HCT116 (cell line): ENCODE results near the gene ZNF311. TPM values are rescaled to one million over a fixed set of nuclear protein-coding genes. Genes with fewer than 3 reads are reported as not detected.

ENCODE experiments used
- ATAC-seq: fragments of 200-7000 bp; cut with Tn5 transposase; 2 replicates; pipeline ENCODE4 v1.9.1; 2020; ENCODE audit warnings: mild to moderate bottlenecking, moderate library complexity
- BruUV-seq: library from RNA; stranded (reverse); fragments of 400-500 nt; replicated peaks from 2 replicates; lab custom pipeline; 2021; lab: Mats Ljungman, UMichigan
- CTCF ChIA-PET: fragments of 300-600 bp; sonication (Branson Sonifier 250); formaldehyde crosslinking; loops from one replicate; lab custom pipeline; 2021; ENCODE audit warnings: antibody characterized with exemption; lab: Charles Lee
- POLR2A ChIA-PET: fragments of 300-600, 350-600 bp; sonication (Branson Sonifier 250); formaldehyde crosslinking; loops from one replicate; lab custom pipeline; 2021; ENCODE audit warnings: antibody characterized with exemption; lab: Charles Lee
- RAD21 ChIA-PET, 2 experiments: fragments of 300-600 bp; sonication (Branson Sonifier 250); formaldehyde crosslinking; loops; one replicate each; lab custom pipeline; 2023; ENCODE audit warnings: low total read pairs in 2 of 2; ENCODE audit not compliant: uncharacterized antibody in 2 of 2, unreplicated experiment in 2 of 2, low non-redundant PET in 1 of 2; lab: Charles Lee
- DNase-seq: peaks from one replicate; pipeline ENCODE4 v3.0.0-alpha.2; 2010; ENCODE audit warnings: low read depth, low spot score
- H2AFZ ChIP-seq: fragments of 200-600 bp; shearing (Covaris generic), sonication (generic); 2 replicates; pipeline ENCODE4 v1.6.1; 2017; ENCODE audit warnings: low read depth, mixed run types, mixed read lengths, antibody characterized with exemption, low read length; ENCODE audit not compliant: poor library complexity, severe bottlenecking
- H3K27ac ChIP-seq: 2 replicates; pipeline ENCODE4 v1.5.1; 2012; ENCODE audit warnings: low read depth, low read length
- H3K27me3 ChIP-seq: fragments of 200-600 bp; sonication (generic); 2 replicates; pipeline ENCODE4 v1.6.1; 2016; ENCODE audit warnings: mixed run types, low read length, mixed read lengths; ENCODE audit not compliant: insufficient read depth
- H3K36me3 ChIP-seq, 2 experiments: fragments of 200-500 bp in 1 of 2; fragments of 200-600 bp in 1 of 2; sonication (Bioruptor generic) in 1 of 2; sonication (generic) in 1 of 2; 2 replicates each; pipeline versions ENCODE4 v1.5.1 to v1.6.1; 2014 to 2016; ENCODE audit warnings: low read length in 2 of 2, inconsistent platforms in 1 of 2, mixed read lengths in 1 of 2, mixed run types in 1 of 2; ENCODE audit not compliant: insufficient read depth in 2 of 2, control insufficient read depth in 1 of 2
- H3K4me1 ChIP-seq, 2 experiments: fragments of 200-600 bp in 1 of 2; sonication (generic) in 1 of 2; 2 replicates each; pipeline versions ENCODE4 v1.5.1 to v1.6.1; 2012 to 2017; ENCODE audit warnings: low read length in 2 of 2, inconsistent platforms in 1 of 2, mild to moderate bottlenecking in 1 of 2, mixed read lengths in 1 of 2, mixed run types in 1 of 2, moderate library complexity in 1 of 2; ENCODE audit not compliant: insufficient read depth in 2 of 2, control insufficient read depth in 1 of 2
- H3K4me2 ChIP-seq: fragments of 200-600 bp; sonication (generic); 2 replicates; pipeline ENCODE4 v1.6.1; 2017; ENCODE audit warnings: mixed run types, low read length, mixed read lengths
- H3K4me3 ChIP-seq, 2 experiments: fragments of 200-600 bp in 1 of 2; sonication (generic) in 1 of 2; replicated peaks in 1 of 2; 2 replicates each; pipeline ENCODE4 v1.5.1; 2011 to 2016; ENCODE audit warnings: low read length in 2 of 2, control low read depth in 1 of 2, low read depth in 1 of 2, mild to moderate bottlenecking in 1 of 2, mixed read lengths in 1 of 2, mixed run types in 1 of 2
- H3K79me2 ChIP-seq: fragments of 200-600 bp; sonication (generic); 2 replicates; pipeline ENCODE4 v1.6.1; 2017; ENCODE audit warnings: mild to moderate bottlenecking, mixed run types, low read length, moderate library complexity, mixed read lengths; ENCODE audit not compliant: insufficient read depth
- H3K9ac ChIP-seq: fragments of 200-600 bp; sonication (generic); 2 replicates; pipeline ENCODE4 v1.6.1; 2016; ENCODE audit warnings: low read length, mixed read lengths
- H3K9me2 ChIP-seq: fragments of 200-600 bp; sonication (generic), shearing (Covaris generic); 2 replicates; pipeline ENCODE4 v1.6.1; 2017; ENCODE audit warnings: mixed run types, mild to moderate bottlenecking, moderate library complexity; ENCODE audit not compliant: insufficient read depth
- H3K9me3 ChIP-seq, 2 experiments: fragments of 200-500 bp in 1 of 2; fragments of 200-600 bp in 1 of 2; sonication (Bioruptor generic) in 1 of 2; sonication (generic) in 1 of 2; 2 replicates each; pipeline ENCODE4 v1.6.1; 2014 to 2017; ENCODE audit warnings: low read length in 2 of 2, mixed read lengths in 2 of 2, inconsistent platforms in 1 of 2, low read depth in 1 of 2, mild to moderate bottlenecking in 1 of 2, mixed run types in 1 of 2, moderate library complexity in 1 of 2; ENCODE audit not compliant: control insufficient read depth in 1 of 2, insufficient read depth in 1 of 2
- H4K20me1 ChIP-seq: fragments of 200-600 bp; sonication (generic), shearing (Covaris generic); 2 replicates; pipeline ENCODE4 v1.6.1; 2017; ENCODE audit warnings: mixed run types, mild to moderate bottlenecking, moderate library complexity; ENCODE audit not compliant: insufficient read depth
- ELF1 ChIP-seq: IDR thresholded peaks from 2 replicates; pipeline ENCODE4 v1.6.1; 2012; ENCODE audit warnings: low read depth, borderline replicate concordance
- EZH2 ChIP-seq: fragments of 200-600 bp; sonication (generic); IDR thresholded peaks from 2 replicates; pipeline ENCODE4 v1.6.1; 2017; ENCODE audit warnings: antibody characterized with exemption, mixed run types
- EZH2phosphoT487 ChIP-seq: fragments of 200-600 bp; IDR thresholded peaks from 2 replicates; pipeline ENCODE4 v1.6.1; 2018; ENCODE audit warnings: antibody characterized with exemption, borderline replicate concordance
- FOSL1 ChIP-seq: IDR thresholded peaks from 2 replicates; pipeline ENCODE4 v1.6.1; 2012; ENCODE audit warnings: low read depth
- JUND ChIP-seq: IDR thresholded peaks from 2 replicates; pipeline ENCODE4 v1.6.1; 2012
- POLR2AphosphoS5 ChIP-seq: IDR thresholded peaks from 2 replicates; pipeline ENCODE4 v1.6.1; 2011; ENCODE audit warnings: mild to moderate bottlenecking, low read depth, low read length, moderate library complexity
- RAD21 ChIP-seq: IDR thresholded peaks from 2 replicates; pipeline ENCODE4 v1.6.1; 2012; ENCODE audit warnings: low read depth, mild to moderate bottlenecking
- SIN3A ChIP-seq: IDR thresholded peaks from 2 replicates; pipeline ENCODE4 v1.6.1; 2012; ENCODE audit warnings: low read depth
- SP1 ChIP-seq: IDR thresholded peaks from 2 replicates; pipeline ENCODE4 v1.6.1; 2012; ENCODE audit warnings: low read depth
- ZNF274 ChIP-seq: fragments of 200-500 bp; sonication (Bioruptor generic); IDR thresholded peaks from 2 replicates; pipeline ENCODE4 v1.6.1; 2014; ENCODE audit warnings: mild to moderate bottlenecking, low read depth, low read length, inconsistent platforms
- intact Hi-C: fragments of 100-400 bp; cut with micrococcal nuclease; formaldehyde crosslinking; loops from 2 replicates; pipeline ENCODE4 v1.10.0; 2022
- total RNA-seq: library from RNA; stranded (reverse); gene quantifications from one replicate; pipeline ENCODE4 v1.2.1, GENCODE V29; 2021; ENCODE audit not compliant: unreplicated experiment
- TF ChIP-seq, protein P1 (sequence below): IDR thresholded peaks from 2 replicates; pipeline ENCODE4 v1.6.1; 2011; ENCODE audit warnings: mild to moderate bottlenecking, low read length, moderate library complexity; ENCODE audit not compliant: insufficient replicate concordance; ENCODE audit errors: extremely low read depth
- TF ChIP-seq, protein P2 (sequence below): IDR thresholded peaks from 2 replicates; pipeline ENCODE4 v1.6.1; 2012; ENCODE audit warnings: low read depth
- TF ChIP-seq, protein P3 (sequence below): IDR thresholded peaks from 2 replicates; pipeline ENCODE4 v1.6.1; 2012

ZNF311 gene
- total RNA-seq, 1 experiment from 2014 or later = not detected

DNA sequence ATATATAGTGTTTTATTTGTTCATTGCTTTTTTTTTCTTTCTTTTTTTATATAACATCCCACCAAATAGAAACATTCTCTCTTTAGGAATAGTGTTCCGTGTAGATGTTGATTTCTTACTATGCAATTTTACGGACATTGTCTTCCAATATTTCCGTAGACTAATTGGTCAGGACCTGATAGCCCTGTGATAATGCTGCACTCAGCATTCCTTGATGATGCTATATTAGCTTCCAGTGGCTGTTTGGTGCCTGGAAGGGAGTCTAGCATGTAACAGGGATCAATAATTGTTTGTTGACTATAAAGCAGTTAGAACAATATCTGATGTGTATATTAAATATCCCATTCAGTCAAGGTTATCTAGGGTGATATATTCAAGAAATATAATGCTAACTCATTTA, 46.6 kb upstream of the ZNF311 start:
- BruUV-seq = no TSS peak
- Histone ChIP-seq H3K27ac (no peak overlapping the region), H2AFZ (no peak overlapping the region), H3K9ac (no peak overlapping the region), H3K27me3 (no peaks in the 10 kb centered on the region), H3K9me2 (no peaks in the 10 kb centered on the region), H3K4me3 (no peak overlapping the region), H3K9me3 (no peaks in the 10 kb centered on the region), H3K36me3 (no peaks in the 10 kb centered on the region), H3K4me1 (no peaks in the 10 kb centered on the region), H4K20me1 (no peaks in the 10 kb centered on the region), H3K4me2 (no peak overlapping the region), H3K79me2 (no peaks in the 10 kb centered on the region)
- no peak for DNase-seq
- ChIA-PET CTCF (no interaction called here), RAD21 (no interaction called here), POLR2A (no interaction called here)
- TF ChIP-seq, protein P1, sequence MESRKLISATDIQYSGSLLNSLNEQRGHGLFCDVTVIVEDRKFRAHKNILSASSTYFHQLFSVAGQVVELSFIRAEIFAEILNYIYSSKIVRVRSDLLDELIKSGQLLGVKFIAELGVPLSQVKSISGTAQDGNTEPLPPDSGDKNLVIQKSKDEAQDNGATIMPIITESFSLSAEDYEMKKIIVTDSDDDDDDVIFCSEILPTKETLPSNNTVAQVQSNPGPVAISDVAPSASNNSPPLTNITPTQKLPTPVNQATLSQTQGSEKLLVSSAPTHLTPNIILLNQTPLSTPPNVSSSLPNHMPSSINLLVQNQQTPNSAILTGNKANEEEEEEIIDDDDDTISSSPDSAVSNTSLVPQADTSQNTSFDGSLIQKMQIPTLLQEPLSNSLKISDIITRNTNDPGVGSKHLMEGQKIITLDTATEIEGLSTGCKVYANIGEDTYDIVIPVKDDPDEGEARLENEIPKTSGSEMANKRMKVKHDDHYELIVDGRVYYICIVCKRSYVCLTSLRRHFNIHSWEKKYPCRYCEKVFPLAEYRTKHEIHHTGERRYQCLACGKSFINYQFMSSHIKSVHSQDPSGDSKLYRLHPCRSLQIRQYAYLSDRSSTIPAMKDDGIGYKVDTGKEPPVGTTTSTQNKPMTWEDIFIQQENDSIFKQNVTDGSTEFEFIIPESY = no peak
- TF ChIP-seq EZH2 (no peak), POLR2AphosphoS5 (no peak), ZNF274 (no peak), SIN3A (no peak), JUND (no peak), ELF1 (no peak), RAD21 (no peak), FOSL1 (no peak), SP1 (no peak), EZH2phosphoT487 (no peak)
- TF ChIP-seq, protein P2, sequence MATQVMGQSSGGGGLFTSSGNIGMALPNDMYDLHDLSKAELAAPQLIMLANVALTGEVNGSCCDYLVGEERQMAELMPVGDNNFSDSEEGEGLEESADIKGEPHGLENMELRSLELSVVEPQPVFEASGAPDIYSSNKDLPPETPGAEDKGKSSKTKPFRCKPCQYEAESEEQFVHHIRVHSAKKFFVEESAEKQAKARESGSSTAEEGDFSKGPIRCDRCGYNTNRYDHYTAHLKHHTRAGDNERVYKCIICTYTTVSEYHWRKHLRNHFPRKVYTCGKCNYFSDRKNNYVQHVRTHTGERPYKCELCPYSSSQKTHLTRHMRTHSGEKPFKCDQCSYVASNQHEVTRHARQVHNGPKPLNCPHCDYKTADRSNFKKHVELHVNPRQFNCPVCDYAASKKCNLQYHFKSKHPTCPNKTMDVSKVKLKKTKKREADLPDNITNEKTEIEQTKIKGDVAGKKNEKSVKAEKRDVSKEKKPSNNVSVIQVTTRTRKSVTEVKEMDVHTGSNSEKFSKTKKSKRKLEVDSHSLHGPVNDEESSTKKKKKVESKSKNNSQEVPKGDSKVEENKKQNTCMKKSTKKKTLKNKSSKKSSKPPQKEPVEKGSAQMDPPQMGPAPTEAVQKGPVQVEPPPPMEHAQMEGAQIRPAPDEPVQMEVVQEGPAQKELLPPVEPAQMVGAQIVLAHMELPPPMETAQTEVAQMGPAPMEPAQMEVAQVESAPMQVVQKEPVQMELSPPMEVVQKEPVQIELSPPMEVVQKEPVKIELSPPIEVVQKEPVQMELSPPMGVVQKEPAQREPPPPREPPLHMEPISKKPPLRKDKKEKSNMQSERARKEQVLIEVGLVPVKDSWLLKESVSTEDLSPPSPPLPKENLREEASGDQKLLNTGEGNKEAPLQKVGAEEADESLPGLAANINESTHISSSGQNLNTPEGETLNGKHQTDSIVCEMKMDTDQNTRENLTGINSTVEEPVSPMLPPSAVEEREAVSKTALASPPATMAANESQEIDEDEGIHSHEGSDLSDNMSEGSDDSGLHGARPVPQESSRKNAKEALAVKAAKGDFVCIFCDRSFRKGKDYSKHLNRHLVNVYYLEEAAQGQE = no peak
- TF ChIP-seq, protein P3, sequence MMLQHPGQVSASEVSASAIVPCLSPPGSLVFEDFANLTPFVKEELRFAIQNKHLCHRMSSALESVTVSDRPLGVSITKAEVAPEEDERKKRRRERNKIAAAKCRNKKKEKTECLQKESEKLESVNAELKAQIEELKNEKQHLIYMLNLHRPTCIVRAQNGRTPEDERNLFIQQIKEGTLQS = no peak
- no peak for ATAC-seq
- intact Hi-C loops = no loop called here
